Measurements from ENCODE around the gene GLDC.

GLDC gene

DNA sequence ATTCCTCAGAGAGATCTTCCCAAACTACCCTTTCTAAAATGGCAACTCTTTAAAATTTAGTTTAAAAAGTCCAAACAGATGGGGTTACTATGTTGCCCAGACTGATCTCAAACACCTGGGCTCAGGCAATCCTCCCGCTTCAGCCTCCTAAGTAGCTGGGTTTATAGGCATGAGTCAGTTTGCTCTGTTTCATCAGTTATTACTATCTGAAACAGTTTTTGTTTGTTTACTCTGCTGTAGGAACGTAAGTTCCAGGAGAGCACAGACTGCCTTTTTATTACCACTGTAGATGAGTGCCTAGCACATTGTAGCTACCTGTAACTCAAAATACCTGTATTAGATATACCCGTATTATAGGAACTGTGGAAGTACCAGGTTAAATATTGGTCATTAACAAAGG is 143.1 kb downstream of the GLDC start:
- no peak for DNase-seq (ENCODE audit: low read depth in 2 of 2)

DNA sequence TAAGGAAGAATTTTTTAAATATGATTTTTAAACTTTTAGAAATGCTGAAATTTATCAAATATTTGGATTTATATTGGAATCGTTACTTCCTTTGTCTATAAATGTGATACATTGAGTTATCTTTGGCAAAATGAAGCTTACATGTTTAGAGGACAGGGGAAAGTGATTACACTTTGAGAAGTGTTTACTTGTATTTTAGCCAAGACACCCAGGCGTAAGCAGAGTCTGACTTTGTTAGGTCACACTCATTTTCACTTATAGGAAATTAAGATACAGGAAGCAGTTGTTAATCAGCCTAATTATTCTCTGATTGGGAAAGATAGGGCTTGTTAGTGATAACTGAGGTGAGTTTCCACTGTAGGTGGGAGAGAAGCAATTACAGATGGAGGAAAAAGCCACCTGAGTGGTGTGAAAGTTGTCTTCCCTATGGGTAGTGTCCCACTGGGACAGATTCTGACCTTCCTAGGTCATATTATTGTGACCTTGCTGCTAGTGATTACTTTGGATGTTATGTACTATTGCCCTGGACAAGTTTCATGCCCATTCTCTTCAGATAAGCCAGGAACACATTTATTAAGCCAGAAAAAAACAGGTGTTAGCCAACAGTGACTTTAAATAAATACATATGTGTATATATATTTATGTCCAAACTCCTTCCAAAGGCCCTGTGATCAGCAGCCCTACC is 143.9 kb downstream of the GLDC start:
- no peak for DNase-seq (ENCODE audit: low read depth in 2 of 2)

DNA sequence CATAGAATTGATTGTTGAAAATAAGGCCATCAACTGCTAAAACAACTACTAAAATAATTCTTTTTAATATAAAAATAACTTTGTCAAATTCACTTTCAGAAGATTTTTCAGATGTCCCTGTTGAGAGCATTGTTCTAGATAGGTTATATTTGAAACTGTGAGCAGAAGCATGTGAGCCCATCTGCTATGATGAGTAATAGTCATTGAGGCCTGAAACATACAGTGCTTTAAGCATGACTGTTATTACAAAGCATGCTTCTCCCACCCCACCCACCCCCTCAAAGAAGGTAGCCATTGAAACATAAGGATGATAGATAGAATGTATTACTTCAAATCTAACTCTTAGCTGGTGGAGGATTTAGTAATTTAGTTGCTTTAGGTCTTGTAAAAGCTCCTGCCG is 146.5 kb downstream of the GLDC start:
- DNase-seq (ENCODE audit: low read depth in 2 of 2) = no peak

DNA sequence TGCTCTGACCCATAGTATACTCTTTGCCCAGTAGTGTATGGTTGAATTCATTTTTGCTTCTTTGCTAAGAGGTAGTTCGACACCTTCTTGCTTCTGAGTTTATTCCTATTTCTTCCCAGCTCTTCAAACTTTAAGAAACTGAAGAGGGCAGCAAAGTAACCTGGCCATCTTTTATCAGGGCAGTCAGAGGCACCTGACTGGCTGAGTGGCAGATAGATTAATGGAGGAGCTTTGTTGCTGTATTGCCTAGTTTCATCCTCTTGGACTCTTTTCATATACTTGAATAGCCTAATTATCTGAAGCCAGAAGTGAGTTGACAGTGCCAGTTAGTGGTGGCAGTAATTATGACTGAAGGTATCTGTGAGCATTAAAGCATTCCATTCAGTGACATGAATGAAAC is 150.1 kb downstream of the GLDC start:
- no peak for DNase-seq (ENCODE audit: low read depth in 2 of 2)

DNA sequence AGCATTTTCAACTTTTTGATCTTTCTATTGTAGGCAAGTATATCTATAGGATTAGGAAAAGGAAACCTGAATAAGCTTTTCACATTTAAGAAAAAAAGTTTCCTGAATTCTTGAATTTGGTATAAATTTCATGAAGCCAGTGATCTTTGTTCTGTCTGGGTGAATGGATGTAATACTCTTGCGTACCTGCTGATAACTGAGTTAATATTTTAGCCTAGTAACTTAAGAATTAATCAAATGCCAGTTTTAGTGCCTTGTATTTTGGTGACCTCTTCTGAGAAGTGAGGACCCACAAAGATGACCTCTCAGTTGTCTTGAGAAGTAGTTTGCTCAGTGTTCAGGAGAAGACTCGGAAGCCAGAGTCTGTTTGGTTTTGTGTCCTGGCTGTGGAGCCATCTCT is 154.7 kb downstream of the GLDC start:
- no peak for DNase-seq (ENCODE audit: low read depth in 2 of 2)

DNA sequence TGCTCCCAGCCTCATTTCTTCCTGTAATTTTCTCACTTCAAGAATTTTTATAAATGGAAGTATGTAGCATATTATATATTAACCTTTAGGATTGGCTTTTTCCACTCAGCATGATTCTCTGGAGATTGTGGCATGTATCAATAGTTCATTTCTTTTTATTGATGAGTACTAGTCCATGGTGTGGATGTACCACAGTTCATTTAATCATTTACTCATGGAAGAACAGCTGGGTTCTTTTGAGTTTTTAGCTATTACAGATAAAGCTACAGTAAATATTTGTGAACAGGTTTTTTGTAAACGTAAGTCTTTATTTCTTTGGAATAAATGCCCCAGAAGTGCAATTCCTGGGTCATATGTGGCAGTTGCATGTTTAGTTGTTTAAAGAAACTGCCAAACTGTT is 156.4 kb downstream of the GLDC start:
- DNase-seq (ENCODE audit: low read depth in 2 of 2) = no peak

DNA sequence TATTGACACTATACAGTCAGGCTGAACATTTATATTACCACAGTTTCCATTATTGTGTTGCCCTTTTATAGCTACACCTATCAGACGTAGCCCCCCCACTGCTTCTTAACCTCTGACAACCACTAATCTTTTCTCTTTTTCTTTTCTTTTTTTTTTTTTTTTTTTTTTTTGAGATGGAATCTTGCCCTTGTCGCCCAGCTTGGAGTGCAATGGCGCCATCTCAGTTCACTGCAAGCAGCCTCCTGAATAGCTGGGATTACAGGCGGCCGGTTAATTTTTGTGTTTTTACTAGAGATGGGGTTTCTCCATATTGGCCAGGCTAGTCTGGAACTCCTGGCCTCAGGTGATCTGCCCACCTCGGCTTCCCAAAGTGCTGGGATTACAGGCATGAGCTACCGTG is 157.1 kb downstream of the GLDC start:
- no peak for DNase-seq (ENCODE audit: low read depth in 2 of 2)

DNA sequence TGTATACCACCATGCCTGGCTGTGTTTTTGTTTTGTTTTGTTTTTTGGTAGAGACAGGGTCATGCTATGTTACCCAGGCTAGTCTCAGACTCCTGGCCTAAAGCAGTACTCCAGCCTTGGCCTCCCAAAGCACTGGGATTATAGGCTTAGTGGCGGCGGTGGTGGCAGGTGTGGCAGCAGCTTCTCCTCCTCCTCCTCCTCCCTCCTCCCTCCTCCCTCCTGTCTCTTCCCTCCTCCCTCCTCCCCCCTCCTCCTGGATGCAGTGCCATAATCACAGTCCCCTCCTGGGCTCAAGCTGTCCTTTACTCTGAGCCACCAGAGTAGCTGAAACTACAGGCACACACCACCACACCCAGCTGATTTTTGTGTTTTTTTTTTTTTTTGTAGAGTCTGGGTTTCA is 161.3 kb downstream of the GLDC start:
- no peak for DNase-seq (ENCODE audit: low read depth in 2 of 2)

Measured in stimulated activated CD8-positive, alpha-beta memory T cell treated with anti-CD3 and anti-CD28 coated beads, Interleukin-2, amount 100 ng/mL, for 48 hours (primary cell).